ENCODE data around the gene LRMDA.

DNA sequence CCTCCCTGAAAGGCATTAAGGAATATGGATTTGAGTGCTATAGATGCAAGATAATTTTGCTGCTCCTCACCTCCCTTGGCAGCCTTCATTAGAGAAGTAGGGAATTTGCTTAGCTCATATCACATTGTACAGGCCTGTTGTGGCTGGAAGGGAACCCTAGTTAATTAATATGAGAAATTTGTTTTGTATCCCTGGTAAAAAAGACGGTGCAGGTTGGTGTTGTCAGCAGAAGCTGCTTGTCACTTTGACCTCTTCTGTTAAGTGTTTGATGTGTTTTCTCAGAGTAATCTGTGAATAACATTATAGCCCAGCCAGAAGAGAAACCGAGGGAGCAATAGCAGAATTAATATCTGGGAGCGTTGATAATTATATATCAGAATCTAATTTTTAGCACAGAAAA is 278.4 kb downstream of the LRMDA start:
- TF ChIP-seq, protein P1, sequence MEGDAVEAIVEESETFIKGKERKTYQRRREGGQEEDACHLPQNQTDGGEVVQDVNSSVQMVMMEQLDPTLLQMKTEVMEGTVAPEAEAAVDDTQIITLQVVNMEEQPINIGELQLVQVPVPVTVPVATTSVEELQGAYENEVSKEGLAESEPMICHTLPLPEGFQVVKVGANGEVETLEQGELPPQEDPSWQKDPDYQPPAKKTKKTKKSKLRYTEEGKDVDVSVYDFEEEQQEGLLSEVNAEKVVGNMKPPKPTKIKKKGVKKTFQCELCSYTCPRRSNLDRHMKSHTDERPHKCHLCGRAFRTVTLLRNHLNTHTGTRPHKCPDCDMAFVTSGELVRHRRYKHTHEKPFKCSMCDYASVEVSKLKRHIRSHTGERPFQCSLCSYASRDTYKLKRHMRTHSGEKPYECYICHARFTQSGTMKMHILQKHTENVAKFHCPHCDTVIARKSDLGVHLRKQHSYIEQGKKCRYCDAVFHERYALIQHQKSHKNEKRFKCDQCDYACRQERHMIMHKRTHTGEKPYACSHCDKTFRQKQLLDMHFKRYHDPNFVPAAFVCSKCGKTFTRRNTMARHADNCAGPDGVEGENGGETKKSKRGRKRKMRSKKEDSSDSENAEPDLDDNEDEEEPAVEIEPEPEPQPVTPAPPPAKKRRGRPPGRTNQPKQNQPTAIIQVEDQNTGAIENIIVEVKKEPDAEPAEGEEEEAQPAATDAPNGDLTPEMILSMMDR (conservative IDR thresholded peaks at IDR 0.05; ENCODE audit: low read depth, low read length) = no peak
- TF ChIP-seq EZH2phosphoT487 (IDR thresholded peaks at IDR 0.05; ENCODE audit: borderline replicate concordance, low read length) = no peak
